Activated T-cell treated with anti-CD3 and anti-CD28 coated beads, Interleukin-2, amount 50 U/mL, for 4 hours (primary cell): ENCODE measurements around the gene RTN4. TPM values are rescaled to one million over a fixed set of nuclear protein-coding genes. Genes with fewer than 3 reads are reported as not detected.
"Not testable (repeated sequence)": the region's sequence is repeated elsewhere in the genome, so short reads cannot be mapped to it uniquely, and the experiment has no call there.

ENCODE experiments used
- ATAC-seq, 2 donors: fragments of 200-7000 bp; cut with Tn5 transposase; one replicate each; pipeline ENCODE4 v1.10.0; 2021
- DNase-seq: peaks from one replicate; pipeline ENCODE4 v3.0.0-alpha.2; 2020
- H3K27me3 Mint-ChIP-seq: one replicate; pipeline ENCODE4 v1.8.0; 2021; ENCODE audit warnings: low read depth, mixed read lengths
- H3K36me3 Mint-ChIP-seq: one replicate; pipeline ENCODE4 v1.8.0; 2022; ENCODE audit warnings: mixed read lengths; ENCODE audit not compliant: insufficient read depth
- H3K4me1 Mint-ChIP-seq: one replicate; pipeline ENCODE4 v1.8.0; 2021; ENCODE audit warnings: low read depth, mixed read lengths
- H3K4me3 Mint-ChIP-seq: one replicate; pipeline ENCODE4 v1.8.0; 2021; ENCODE audit warnings: mild to moderate bottlenecking, moderate library complexity, mixed read lengths
- H3K9me3 Mint-ChIP-seq: one replicate; pipeline ENCODE4 v1.8.0; 2021; ENCODE audit warnings: mixed read lengths
- total RNA-seq, 3 donors: library from RNA; stranded (reverse); gene quantifications; one replicate each; pipeline ENCODE4 v1.2.1, GENCODE V29; 2021

RTN4 gene
- total RNA-seq, 3 donors from 2014 or later, result 71.4 to 75.9 (median 73.6) TPM

DNA sequence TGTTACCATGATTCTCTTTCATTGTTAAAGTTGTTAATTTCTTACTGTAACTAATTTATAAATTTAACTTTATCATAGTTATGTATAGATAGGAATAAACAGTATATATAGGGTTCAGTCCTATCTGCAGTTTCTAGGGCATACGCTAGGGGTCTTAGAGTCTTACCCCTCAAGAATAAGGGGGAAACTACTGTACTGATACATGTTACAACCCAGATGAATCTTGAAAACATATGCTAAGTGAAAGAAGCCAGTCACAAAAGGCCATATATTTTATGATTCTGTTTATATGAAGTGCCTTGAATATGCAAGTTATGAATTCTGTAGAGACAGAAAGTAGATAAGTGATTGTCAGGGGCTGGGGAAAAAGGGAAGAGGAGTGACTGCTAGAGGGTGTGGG, 52.4 kb downstream of the RTN4 start:
- Mint-ChIP-seq H3K4me3 (no peak overlapping the region), H3K4me1 (peaks cover 74% of the 10 kb centered on the region), H3K27me3 (no peaks in the 10 kb centered on the region), H3K9me3 (no peaks in the 10 kb centered on the region), H3K36me3 (peaks cover 3% of the 10 kb centered on the region)
- no peak for DNase-seq
- ATAC-seq, result no peak

DNA sequence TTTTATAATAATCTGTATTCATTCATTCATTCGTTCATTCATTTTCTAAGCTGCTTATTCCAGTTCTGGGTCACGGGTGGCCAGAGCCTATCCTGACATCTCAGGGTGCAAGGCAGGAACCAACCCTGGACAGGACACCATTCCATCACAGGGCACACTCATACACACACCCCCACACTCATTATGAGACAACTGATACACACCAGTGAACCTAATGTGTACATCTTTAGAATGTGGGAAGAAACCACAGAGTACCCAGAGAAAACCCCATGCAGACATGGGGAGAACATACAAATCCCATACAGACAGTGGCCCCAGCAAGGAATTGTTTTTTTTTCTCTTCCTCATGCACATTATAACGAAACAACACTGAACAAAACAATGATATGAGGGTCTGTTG, 54.7 kb downstream of the RTN4 start:
- Mint-ChIP-seq H3K4me3 (no peak overlapping the region), H3K36me3 (peaks cover 3% of the 10 kb centered on the region), H3K27me3 (no peaks in the 10 kb centered on the region), H3K4me1 (peaks cover 72% of the 10 kb centered on the region), H3K9me3 (no peaks in the 10 kb centered on the region)
- DNase-seq (no peak), ATAC-seq (no peak)

DNA sequence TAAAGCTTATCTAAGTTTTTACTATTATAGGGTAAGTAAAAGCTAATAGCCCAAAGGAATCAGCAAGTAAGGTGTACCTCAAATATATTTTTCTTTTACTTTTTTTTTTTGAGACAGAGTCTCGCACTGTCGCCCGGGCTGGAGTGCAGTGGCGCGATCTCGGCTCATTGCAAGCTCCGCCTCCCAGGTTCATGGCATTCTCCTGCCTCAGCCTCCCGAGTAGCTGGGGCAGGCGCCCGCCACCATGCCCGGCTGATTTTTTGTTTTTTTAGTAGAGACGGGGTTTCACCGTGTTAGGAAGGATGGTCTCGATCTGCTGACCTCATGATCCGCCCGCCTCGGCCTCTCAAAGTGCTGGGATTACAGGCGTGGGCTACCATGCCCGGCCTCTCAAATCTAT, 59.6 kb downstream of the RTN4 start:
- not testable (repeated sequence) for DNase-seq, ATAC-seq, H3K27me3 Mint-ChIP-seq, H3K4me3 Mint-ChIP-seq, H3K9me3 Mint-ChIP-seq
- peaks cover 12% of the 10 kb centered on the region for H3K36me3 Mint-ChIP-seq
- peaks cover 40% of the 10 kb centered on the region for H3K4me1 Mint-ChIP-seq

DNA sequence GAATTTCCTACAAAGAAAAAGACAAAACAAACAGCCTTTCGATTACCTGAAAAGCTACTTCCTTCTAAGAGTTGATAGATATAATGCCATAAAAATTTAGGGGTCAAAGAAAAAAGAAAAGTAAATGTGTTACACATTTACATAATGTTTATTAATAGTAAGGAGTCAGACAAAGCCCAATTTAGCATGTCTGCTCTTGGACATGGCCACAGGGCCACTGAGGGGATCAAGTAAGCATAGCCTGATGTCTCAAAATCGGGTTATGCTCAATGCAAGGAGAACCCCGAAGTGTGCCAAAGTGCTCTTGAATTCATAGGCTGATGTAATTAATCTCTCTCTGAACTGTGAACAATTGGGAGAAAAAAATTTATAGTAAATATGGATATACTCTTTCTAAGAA, 61.6 kb downstream of the RTN4 start:
- Mint-ChIP-seq H3K4me1 (peaks cover 34% of the 10 kb centered on the region), H3K9me3 (no peaks in the 10 kb centered on the region), H3K4me3 (no peak overlapping the region), H3K36me3 (peaks cover 17% of the 10 kb centered on the region), H3K27me3 (no peaks in the 10 kb centered on the region)
- no peak for DNase-seq
- ATAC-seq, result no peak

DNA sequence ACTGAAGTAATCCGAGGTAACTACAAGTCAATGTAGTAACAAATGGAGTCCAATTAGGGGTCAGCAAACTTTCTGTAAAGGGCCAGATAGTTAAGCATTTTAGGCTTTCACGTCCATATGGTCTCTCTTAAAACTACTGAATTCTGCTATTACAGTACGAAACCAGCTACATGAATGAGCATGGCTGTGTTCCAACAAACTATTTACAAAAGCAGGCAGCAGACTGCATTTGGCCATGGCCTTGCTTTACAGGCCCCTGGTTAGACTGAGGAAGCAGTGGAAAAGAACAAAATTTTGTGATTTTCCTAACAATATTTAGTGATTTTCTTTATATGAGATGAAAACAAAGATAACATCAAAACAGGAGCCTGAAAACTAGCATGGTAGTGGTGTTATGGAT, 64.0 kb downstream of the RTN4 start:
- Mint-ChIP-seq H3K4me1 (peaks cover 27% of the 10 kb centered on the region), H3K4me3 (no peak overlapping the region)
- no peak for ATAC-seq

DNA sequence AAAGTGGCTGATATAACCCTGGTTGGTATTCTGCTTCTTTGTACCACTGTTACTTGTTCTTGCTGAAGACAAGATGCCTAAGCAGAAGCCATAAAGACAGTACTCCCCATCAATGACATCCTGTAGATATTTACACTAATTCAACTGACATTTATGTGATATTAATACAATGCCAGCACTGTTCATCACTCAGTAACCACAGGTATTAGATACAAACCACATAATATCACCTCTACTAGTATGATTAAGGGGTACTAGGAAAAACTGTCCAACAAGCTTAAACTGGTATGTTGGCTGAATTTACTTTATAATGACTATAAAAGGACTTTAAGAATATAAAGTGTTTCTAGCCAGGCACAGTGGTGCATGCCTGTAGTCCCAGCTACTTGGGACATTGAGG, 65.8 kb downstream of the RTN4 start:
- H3K9me3 Mint-ChIP-seq, result no peaks in the 10 kb centered on the region
- H3K36me3 Mint-ChIP-seq, result peaks cover 28% of the 10 kb centered on the region
- peaks cover 30% of the 10 kb centered on the region for H3K4me1 Mint-ChIP-seq
- DNase-seq (no peak), ATAC-seq (no peak)
- H3K27me3 Mint-ChIP-seq, result no peaks in the 10 kb centered on the region
- H3K4me3 Mint-ChIP-seq, result no peak overlapping the region

More for the DNA sequence above, 64.0 kb downstream of the RTN4 start:
- Mint-ChIP-seq H3K9me3 (no peaks in the 10 kb centered on the region), H3K27me3 (no peaks in the 10 kb centered on the region), H3K36me3 (peaks cover 23% of the 10 kb centered on the region)
- DNase-seq, result no peak

DNA sequence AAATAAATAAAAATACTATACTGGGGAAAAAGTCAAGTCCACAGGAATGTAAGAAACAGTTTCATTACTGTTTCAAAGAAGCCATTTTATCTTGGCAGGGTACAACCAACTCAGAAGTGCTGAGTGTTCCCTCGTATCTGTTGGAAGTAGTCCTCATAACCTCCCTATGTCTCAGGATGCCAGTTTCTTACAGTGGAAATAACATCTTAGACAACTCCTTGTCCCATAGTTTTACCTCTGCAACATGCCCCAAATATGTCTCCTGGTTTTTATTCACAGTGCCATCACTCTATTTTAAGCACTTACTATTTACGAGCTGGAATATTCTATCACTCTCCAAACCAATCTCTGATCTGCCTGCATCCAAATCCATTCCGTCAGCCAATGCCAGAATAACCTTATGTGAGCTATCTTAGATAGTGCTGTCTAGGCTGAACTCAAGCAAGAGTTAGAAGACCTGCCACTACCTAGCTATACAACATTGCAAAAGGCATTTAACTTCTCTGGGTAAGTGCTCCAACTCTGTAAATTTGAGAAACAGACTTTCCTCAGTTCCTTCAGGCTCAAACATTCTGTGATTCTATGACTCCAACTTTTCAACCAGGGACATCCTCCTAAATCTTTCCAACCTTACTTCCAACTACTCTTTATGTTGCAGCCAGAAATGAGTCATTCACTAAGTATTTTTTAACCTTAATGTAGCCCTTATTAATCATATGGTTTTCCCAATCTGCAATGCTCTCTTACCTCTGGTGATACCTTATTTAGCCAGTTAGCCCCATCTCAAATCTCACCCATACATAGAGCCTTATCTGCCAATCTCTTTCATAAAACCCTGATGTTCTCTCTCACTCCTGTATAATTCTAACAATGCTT, 66.7 kb downstream of the RTN4 start:
- peaks cover 28% of the 10 kb centered on the region for H3K4me1 Mint-ChIP-seq

DNA sequence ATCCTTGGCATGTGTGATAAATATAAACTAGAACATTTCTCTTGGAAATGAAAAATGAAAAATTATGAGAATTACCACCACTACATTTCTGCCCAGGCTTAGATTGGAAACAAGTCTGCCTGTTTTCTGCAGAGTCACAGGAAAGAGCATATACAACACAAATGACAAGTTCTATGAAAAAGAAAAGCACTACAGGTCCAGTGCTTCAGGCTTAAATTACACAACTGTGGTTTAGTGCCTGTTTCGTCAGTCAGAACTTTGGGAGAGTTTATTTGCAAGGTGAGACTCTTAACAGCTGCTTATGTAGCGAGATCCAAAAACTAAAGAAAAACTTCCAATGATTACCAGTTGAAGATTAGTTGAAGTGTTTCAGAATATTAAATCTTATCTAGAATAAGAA, 68.9 kb downstream of the RTN4 start:
- no peaks in the 10 kb centered on the region for H3K27me3 Mint-ChIP-seq
- H3K4me1 Mint-ChIP-seq, result peaks cover 38% of the 10 kb centered on the region
- DNase-seq, result no peak
- H3K9me3 Mint-ChIP-seq, result no peaks in the 10 kb centered on the region
- H3K36me3 Mint-ChIP-seq, result peaks cover 26% of the 10 kb centered on the region
- no peak for ATAC-seq
- no peak overlapping the region for H3K4me3 Mint-ChIP-seq

More for the DNA sequence above, 66.7 kb downstream of the RTN4 start:
- Mint-ChIP-seq H3K36me3 (peaks cover 28% of the 10 kb centered on the region), H3K4me3 (no peak overlapping the region), H3K27me3 (no peaks in the 10 kb centered on the region), H3K9me3 (no peaks in the 10 kb centered on the region)
- no peak for ATAC-seq
- no peak for DNase-seq

DNA sequence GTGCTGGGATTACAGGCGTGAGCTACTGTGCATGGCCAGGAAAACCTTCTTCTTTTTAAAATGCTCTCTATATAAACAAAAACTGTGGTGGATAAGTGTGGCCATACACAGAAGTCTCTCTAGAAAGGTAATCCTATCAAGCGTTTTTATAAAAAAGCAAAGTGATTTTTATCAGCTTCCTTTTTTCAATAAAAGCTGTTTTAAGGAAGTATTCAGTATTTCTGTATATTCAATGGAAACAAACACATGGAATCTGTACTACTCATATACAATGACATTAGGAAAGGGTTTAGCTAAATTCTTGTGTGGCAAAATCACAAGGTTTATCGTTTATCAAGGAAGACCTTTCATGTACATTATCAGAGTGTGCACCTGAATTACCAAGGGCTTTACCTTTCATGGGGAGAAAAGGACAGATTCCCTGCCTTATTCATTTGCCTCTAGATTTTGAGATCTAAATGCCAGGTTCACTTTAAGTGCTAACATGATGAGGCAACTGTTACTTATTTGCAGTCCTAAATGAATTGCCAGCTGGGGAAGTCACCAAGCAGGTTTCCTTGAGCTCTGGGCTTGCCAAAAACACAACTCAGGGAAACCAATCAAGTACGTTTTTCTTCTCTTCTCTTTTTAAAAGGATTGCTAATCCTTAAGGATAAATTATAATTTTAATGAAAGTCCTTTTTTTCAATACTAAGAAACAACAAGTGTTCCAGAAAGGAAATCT, 70.8 kb downstream of the RTN4 start:
- Mint-ChIP-seq H3K27me3 (no peaks in the 10 kb centered on the region), H3K36me3 (peaks cover 20% of the 10 kb centered on the region), H3K9me3 (no peaks in the 10 kb centered on the region), H3K4me1 (peaks cover 36% of the 10 kb centered on the region), H3K4me3 (no peak overlapping the region)
- no peak for ATAC-seq
- no peak for DNase-seq

DNA sequence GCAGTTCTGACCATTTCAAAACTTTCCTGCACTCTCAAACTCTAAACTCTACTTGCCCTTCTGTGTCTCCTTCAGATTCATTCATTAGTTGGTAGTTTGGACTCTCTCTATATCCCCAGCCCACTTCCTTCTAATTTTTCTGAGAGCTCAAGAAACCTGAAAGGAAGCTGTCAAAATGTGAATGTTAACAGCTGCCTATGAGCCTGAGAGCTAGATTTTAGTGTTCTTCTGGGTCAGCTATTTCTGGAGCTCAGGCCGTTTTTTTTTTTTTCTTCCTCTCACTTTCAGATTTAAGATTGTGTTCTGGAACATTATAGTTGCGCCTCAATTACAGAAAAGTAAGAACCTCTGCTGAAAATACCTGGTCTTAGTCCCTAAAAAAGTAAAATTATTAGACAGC, 73.1 kb downstream of the RTN4 start:
- no peaks in the 10 kb centered on the region for H3K27me3 Mint-ChIP-seq
- peaks cover 26% of the 10 kb centered on the region for H3K4me1 Mint-ChIP-seq
- ATAC-seq (no peak), DNase-seq (no peak)
- H3K36me3 Mint-ChIP-seq, result peaks cover 19% of the 10 kb centered on the region
- H3K9me3 Mint-ChIP-seq, result no peaks in the 10 kb centered on the region
- no peak overlapping the region for H3K4me3 Mint-ChIP-seq

DNA sequence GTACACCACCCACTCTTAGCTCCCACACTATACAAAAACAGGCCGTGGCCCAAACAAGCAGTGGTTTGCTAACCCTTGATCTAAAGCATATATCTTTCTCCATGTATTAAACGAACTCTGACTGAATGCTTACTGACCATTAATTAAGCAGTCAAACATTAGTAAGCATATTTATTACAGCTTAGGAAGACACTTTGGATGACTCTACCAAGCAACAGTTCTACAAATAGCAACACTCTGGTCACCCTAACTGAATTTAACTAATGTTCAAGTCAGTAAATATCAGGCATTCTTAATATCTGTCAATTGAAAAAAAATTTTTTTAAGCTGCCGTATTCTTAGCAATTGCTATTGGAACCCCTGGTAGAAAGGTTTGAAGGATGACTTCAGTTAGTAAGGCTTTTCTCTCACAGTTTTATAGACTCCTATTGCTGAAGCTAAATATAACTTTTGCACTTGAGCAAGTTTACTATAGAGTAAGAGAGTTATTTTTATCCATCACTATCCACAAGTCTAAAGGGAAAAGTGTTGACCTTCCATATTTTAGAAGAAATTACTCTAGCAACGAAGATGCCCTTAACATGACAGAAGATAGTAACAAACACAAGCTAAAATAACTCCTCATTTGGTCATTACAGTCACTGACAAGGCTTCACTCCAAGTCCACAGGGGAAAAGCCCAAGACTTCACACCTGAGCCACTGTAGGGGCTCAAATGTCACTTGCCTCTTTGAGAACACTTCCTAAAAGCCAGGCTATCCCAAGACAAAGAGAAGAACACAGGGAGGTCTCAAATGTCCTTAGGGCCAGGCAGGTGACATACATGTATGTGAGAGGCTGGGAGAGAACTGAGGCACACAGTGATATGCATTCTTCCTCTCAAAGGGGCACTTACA, 74.4 kb downstream of the RTN4 start:
- Mint-ChIP-seq H3K9me3 (no peaks in the 10 kb centered on the region), H3K27me3 (no peaks in the 10 kb centered on the region), H3K36me3 (peaks cover 22% of the 10 kb centered on the region), H3K4me3 (no peak overlapping the region), H3K4me1 (peaks cover 23% of the 10 kb centered on the region)
- no peak for DNase-seq
- no peak for ATAC-seq

DNA sequence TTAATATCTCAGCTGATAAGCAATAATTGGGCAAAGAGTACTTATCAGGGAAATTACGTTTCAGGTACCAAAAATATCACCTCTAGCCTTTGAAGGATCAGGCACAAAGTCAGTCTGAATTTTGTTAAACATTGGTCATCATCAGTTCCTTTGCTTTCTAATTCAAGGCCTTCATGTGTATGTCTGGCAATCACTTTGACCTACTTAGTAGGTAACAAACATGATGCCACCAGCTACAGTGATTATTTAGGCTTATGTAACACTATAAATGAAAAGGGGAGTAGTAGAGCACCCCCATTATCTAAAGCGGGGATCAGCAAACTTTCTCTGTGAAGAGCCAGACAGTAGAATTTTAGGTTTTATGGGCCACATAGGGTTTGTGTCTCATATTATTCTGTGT, 75.1 kb downstream of the RTN4 start:
- ATAC-seq (no peak), DNase-seq (no peak)
- H3K4me3 Mint-ChIP-seq, result no peak overlapping the region
- H3K9me3 Mint-ChIP-seq, result no peaks in the 10 kb centered on the region
- H3K4me1 Mint-ChIP-seq, result peaks cover 17% of the 10 kb centered on the region
- H3K36me3 Mint-ChIP-seq, result peaks cover 20% of the 10 kb centered on the region
- H3K27me3 Mint-ChIP-seq, result no peaks in the 10 kb centered on the region

DNA sequence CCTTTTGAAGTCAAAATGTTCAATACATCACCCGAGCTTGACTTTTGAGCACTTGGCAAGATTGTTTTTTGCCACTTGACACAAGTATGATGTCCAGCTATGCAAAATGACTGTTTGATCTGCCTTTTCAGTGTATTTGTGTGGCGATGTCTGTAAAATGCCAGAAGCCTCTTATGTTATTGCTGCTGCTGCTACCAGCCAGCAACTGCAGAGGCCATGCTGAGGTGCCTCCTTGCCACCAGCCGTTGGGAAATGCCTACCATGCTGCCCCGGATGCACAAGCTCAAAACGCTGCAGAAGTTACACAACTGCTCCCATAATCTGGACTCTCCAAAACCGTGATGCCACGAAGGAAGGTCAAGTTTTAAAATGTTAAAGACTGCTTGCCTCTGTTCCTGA, 80.3 kb downstream of the RTN4 start:
- DNase-seq, result no peak
- peaks cover 6% of the 10 kb centered on the region for H3K9me3 Mint-ChIP-seq
- H3K27me3 Mint-ChIP-seq, result no peaks in the 10 kb centered on the region
- peaks cover 37% of the 10 kb centered on the region for H3K36me3 Mint-ChIP-seq
- no peak for ATAC-seq
- peaks cover 25% of the 10 kb centered on the region for H3K4me1 Mint-ChIP-seq
- no peak overlapping the region for H3K4me3 Mint-ChIP-seq

DNA sequence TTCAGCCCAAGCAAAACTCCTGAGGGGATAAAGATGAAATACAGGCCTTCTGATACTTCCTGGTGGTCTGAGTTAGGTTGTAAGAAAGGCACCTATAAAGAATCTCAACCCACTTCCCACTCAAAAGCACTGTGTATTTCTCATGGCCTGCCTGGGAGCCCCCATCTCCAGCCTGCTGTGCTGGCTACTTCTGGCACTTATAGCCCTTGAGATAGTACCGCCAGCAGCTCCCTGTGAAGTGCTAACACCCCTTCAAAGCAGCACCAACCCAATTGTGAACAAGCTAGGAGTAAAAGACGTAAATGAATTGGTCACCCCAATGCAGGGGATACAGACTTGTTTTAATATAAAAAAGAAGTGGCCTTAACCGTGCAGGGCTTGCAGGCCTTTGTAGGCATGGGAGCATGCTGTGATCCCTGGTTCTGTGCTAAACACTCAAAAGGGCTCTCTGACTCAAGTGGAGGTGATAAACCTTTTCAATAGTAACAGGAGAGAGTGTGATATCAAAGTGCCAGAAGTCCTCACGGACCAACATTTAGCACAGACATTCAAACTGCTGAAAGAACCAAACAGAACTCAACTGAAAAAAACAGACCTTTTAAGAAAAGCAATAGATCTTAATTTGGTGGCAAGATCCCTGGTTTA, 80.8 kb downstream of the RTN4 start:
- DNase-seq (no peak), ATAC-seq (no peak)
- H3K27me3 Mint-ChIP-seq, result no peaks in the 10 kb centered on the region
- peaks cover 31% of the 10 kb centered on the region for H3K4me1 Mint-ChIP-seq
- no peak overlapping the region for H3K4me3 Mint-ChIP-seq
- H3K36me3 Mint-ChIP-seq, result peaks cover 36% of the 10 kb centered on the region
- H3K9me3 Mint-ChIP-seq, result peaks cover 6% of the 10 kb centered on the region
